Measurements from ENCODE around the gene ETNK1. TPM values are rescaled to one million over a fixed set of nuclear protein-coding genes. Genes with fewer than 3 reads are reported as not detected.

ETNK1 gene
- total RNA-seq, 1 experiment from 2014 or later, result 70.1 TPM

- Histone ChIP-seq H3K9ac (ENCODE audit: extremely low read depth, insufficient read length, low read length) (no peak overlapping the region), H2BK12ac (ENCODE audit: insufficient read length, low read depth, low read length) (no peak overlapping the region), H2AFZ (ENCODE audit: low read length) (no peak overlapping the region)
Observed at GRCh38 chr12:22577667-22578066, 47.3 kb upstream of the ETNK1 start.

More at GRCh38 chr12:22577667-22578066, 47.3 kb upstream of the ETNK1 start:
- Mint-ChIP-seq H3K9me3 (peaks cover 0 to 3% of the 10 kb centered on the region in 2 experiments; a peak in 2 of 5 replicates), H3K36me3 (ENCODE audit: insufficient read depth in 1 of 3, low read depth in 3 of 3) (peaks cover 0 to 7% (median 3%) of the 10 kb centered on the region in 3 experiments; a peak in 4 of 7 replicates), H3K4me1 (peaks cover 3 to 4% of the 10 kb centered on the region in 2 experiments; a peak in 3 of 4 replicates), H3K27ac (no peak overlapping the region), H3K27me3 (ENCODE audit: low read depth) (no peaks in the 10 kb centered on the region), H3K4me3 (no peak overlapping the region)
- Histone ChIP-seq H3K27ac (ENCODE audit: insufficient read length, low read depth, low read length) (no peak overlapping the region), H4K91ac (ENCODE audit: insufficient read length, low read depth, low read length) (no peak overlapping the region), H2BK20ac (ENCODE audit: low read depth, low read length, poor library complexity, severe bottlenecking) (no peak overlapping the region), H2BK15ac (ENCODE audit: low read depth, low read length) (no peak overlapping the region), H3K23ac (ENCODE audit: insufficient read length, low read depth, low read length) (no peak overlapping the region), H3K4me1 (ENCODE audit: insufficient read depth, low read length) (no peaks in the 10 kb centered on the region; the same call in 1 of the 2 replicates), H3T11ph (ENCODE audit: low read length) (no peak overlapping the region), H3K27me3 (ENCODE audit: insufficient read depth, low read length) (no peaks in the 10 kb centered on the region), H4K20me1 (ENCODE audit: control insufficient read depth, insufficient read depth, insufficient read length) (no peaks in the 10 kb centered on the region), H4K5ac (ENCODE audit: insufficient read length, low read depth, low read length) (no peak overlapping the region), H3K23me2 (ENCODE audit: insufficient read length, low read depth, low read length, poor library complexity, severe bottlenecking) (no peaks in the 10 kb centered on the region), H4K8ac (replicated peaks; ENCODE audit: insufficient read length, low read depth, low read length) (no peak overlapping the region), H3K56ac (ENCODE audit: insufficient read length, low read depth, low read length) (no peak overlapping the region), H3K9me3 (ENCODE audit: control insufficient read depth, low read depth, low read length) (no peaks in the 10 kb centered on the region), H2BK5ac (ENCODE audit: insufficient read length, low read length) (no peak overlapping the region), H3K79me2 (ENCODE audit: insufficient read depth, low read length) (no peaks in the 10 kb centered on the region), H3K14ac (ENCODE audit: insufficient read depth, low read length) (no peak overlapping the region), H3K79me1 (ENCODE audit: insufficient read depth, low read depth, low read length, poor library complexity, severe bottlenecking) (no peaks in the 10 kb centered on the region), H3K18ac (ENCODE audit: insufficient read length, low read depth, low read length) (no peak overlapping the region), H2BK120ac (ENCODE audit: low read depth, low read length, poor library complexity, severe bottlenecking) (no peak overlapping the region), H3K4ac (ENCODE audit: low read depth, low read length) (no peak overlapping the region), H2AK5ac (ENCODE audit: insufficient read length, low read length) (no peak overlapping the region), H3K4me2 (ENCODE audit: insufficient read depth, insufficient read length, low read length) (no peak overlapping the region)
- TF ChIP-seq CTCF (conservative IDR thresholded peaks at IDR 0.05), result no peak
- DNase-seq, result no peak
- whole genome bisulfite sequencing (ENCODE audit: extremely low coverage, insufficient read length, low lambda C conversion rate), result no CpG with 5 or more reads among the region's 1 CpG
